ENCODE data around the gene PIH1D1.
"Not testable (repeated sequence)": the region's sequence is repeated elsewhere in the genome, so short reads cannot be mapped to it uniquely, and the experiment has no call there.

Gene PIH1D1

DNA sequence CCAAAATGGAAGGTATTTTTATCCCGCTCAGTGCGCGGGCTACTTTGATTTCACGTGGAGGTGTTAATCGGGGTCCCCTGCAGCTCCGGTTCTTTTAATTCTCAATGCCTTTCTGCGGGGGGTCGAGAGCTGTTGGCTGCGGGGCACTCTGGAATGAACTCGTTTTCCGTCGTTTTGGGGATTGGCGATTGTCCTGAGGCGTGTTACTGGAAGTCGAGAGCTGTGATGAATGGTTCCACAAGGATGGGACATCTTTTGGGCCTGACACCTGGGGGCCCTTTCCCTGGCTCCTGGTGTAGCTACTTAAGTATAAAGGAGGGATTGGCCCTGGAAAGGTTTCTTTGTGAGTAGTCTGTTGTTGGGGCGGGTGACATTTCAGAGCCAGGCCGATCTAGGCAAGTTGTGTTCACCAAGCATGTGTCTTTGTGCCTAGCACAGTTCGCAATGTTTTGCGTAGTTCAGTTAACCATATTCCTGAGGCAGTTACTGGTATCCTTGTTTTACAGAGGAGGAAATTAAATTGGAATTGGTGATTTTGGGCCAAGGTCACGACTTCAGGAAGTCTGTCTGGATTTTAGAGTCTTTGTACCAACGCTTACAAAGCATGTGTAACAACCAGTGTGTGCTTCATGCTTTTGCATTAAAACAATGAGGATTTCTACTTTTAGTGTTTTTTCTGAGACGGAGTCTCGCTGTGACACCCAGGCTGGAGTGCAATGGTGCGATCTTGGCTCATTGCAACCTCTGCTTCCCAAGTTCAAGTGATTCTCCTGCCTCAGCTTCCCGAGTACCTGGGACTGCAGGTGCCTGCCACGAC, 36.6 kb upstream of the PIH1D1 start:
- ATAC-seq (no peak), DNase-seq (no peak)
- no peaks in the 10 kb centered on the region for H3K27me3 Mint-ChIP-seq
- H3K27ac Mint-ChIP-seq = peak overlapping the region; percentile 99 to 100
- peak overlapping the region; percentile 98 to 100 for H3K4me3 Mint-ChIP-seq
- H3K4me1 Mint-ChIP-seq = peaks cover 79% of the 10 kb centered on the region
- no peaks in the 10 kb centered on the region for H3K9me3 Mint-ChIP-seq

DNA sequence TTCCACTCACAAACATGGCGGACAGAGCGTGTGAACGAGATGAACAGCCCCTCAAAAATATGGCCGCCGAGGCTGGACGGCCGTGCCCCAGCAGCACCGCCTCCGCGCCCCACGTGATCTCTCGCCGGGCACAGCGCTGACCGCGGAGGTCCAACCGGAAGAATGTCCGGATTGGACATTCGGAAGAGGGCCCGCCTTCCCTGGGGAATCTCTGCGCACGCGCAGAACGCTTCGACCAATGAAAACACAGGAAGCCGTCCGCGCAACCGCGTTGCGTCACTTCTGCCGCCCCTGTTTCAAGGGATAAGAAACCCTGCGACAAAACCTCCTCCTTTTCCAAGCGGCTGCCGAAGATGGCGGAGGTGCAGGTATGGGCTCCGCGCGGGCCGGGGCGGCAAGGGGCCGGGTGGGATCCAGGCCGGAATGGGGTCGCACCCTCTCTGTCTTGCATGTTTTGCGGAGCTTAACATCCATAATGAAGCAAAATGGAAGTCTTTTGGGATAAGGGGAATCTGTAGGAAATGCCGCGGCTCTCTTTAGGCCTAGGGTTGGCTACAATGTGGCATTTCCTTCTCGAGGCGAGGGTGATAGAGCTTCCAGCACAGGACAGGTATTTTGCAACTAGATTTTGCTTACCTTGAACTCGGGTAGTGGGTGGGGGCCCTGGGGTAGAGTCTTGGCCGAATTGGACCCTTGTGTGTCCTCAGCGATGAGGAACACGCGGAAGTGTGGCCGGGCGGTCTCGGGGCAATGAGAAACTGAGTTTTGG, 35.8 kb upstream of the PIH1D1 start, which contains the start of gene RPL13A:
Gene RPL13A, plus strand, starts transcription at position 332 of the 769 bp plus-strand sequence. Its CDS starts 22 bp downstream, at position 354.
- peak; percentile 93 for ATAC-seq
- Mint-ChIP-seq H3K27ac (peak within 1 kb of the TSS; percentile 99 to 100), H3K9me3 (no peaks in the 10 kb centered on the region), H3K27me3 (no peaks in the 10 kb centered on the region), H3K4me3 (peak within 1 kb of the TSS; percentile 98 to 100), H3K4me1 (peaks cover 72% of the 10 kb centered on the region)
- peak; percentile 100 for DNase-seq

DNA sequence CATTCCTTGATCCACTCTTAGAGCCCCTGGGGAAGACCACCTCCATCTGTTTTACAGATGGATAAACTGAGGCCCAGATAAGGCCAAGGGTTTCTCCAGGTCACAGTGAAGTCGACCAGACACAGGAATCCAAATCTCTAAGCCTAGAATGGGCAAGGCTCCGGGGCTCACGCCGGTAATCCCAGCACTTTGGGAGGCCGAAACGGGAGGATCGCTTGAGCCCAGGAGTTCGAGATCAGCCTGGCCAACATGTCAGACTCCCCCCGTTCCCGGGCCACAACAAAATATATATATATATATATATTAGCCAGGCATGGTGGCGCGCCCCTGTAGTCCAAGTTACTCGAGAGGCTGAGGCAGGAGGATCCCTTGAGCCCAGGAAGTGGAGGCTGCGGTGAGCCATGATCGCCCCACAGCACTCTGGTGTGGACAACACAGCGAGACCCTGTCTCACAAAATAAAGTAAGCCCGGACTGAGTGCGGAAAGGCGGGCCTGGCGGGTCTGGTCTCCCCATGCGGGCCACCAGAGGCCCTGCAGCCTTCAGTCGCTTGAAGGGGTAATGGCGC, 35.2 kb upstream of the PIH1D1 start:
- ATAC-seq = no peak
- Mint-ChIP-seq H3K9me3 (no peaks in the 10 kb centered on the region), H3K27me3 (no peaks in the 10 kb centered on the region), H3K27ac (peak overlapping the region; percentile 99 to 100), H3K4me3 (peak overlapping the region; percentile 98 to 100), H3K4me1 (peaks cover 72% of the 10 kb centered on the region)
- no peak for DNase-seq

DNA sequence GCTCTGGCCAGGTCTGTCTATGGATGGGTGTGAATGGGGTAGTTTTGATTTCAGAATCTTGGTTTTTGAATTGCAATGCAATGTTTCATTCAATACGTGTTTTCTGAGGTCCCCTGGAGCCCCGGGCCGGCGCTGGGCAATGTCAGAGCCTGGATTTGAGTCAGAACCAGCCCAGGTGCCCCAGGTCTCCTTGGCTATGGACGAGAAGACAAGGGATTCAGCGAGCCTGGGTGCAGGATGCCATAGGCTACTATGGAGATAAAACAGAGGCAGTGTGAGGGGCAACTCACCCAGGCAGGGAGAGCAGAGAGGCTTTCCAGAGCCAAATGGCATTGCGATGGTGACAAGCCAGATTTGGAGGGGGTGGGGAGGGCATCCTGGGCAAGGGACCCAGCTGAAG, 34.6 kb upstream of the PIH1D1 start:
- Mint-ChIP-seq H3K4me3 (peak overlapping the region; percentile 64 to 65), H3K4me1 (peaks cover 71% of the 10 kb centered on the region), H3K27ac (peak overlapping the region; percentile 91 to 95), H3K9me3 (no peaks in the 10 kb centered on the region), H3K27me3 (no peaks in the 10 kb centered on the region)
- ATAC-seq (no peak), DNase-seq (no peak)

DNA sequence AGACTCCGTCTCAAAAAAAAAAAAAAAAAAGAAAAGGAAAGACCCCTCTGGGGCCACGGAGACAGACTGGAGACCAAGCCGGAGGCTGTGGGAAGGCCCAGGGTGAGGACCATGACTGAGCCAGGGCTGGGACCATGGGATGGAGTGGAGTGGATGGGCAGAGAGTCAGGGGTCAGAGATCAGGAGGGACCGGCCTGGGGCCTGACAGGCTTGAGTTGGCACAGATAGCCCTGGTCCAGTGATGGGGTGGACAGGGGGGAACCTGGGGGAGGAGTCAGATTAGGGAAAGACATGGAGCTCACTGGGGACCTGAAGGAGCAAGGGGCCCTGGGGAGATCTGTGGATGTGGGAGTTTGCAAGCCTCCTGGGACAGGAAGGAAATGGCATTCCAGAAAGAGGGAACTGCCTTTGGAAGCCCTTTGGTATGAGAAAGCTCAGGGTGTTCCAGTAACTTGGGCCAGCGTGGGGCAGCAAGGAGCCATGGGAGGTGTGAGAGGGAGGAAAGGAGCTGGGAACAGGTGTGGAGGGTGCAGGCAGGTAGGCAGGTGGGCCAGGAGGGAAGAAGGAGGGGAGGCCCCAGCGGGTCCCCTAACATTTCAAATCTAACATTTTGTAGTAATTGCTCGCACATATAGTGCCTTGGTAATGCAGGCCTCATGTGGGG, 29.5 kb upstream of the PIH1D1 start:
- H3K27ac Mint-ChIP-seq = peak overlapping the region; percentile 69 to 97
- H3K27me3 Mint-ChIP-seq = no peaks in the 10 kb centered on the region
- no peaks in the 10 kb centered on the region for H3K9me3 Mint-ChIP-seq
- DNase-seq (no peak), ATAC-seq (no peak)
- no peak overlapping the region for H3K4me3 Mint-ChIP-seq
- H3K4me1 Mint-ChIP-seq = peaks cover 65% of the 10 kb centered on the region

DNA sequence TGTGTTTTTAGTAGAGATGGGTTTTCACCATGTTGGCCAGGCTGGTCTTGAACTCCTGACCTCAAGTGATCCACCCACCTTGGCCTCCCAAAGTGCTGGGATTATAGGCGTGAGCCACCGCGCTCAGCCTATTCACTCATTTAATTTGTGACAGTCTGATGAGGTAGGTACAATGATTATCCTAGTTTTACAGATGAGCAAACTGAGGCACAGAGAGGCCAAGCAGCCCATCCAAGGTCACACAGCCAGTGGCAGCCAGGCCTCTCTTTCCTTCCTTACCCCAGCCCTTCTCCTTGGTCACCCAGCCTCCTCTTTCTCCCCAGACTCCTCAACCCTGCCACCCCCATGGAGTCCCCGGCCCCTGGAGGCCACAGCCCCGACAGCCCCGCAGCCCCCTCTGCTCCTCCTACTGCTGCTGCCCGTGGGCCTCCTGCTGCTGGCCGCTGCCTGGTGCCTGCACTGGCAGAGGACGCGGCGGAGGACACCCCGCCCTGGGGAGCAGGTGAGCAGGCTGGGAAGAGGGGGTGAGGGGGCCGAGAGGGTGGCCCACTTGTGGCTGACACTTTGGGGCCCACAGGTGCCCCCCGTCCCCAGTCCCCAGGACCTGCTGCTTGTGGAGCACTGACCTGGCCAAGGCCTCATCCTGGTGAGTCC, 28.5 kb upstream of the PIH1D1 start:
- H3K4me3 Mint-ChIP-seq = no peak overlapping the region
- peak overlapping the region in 1 of 2 donors; percentile 88 for H3K27ac Mint-ChIP-seq

DNA sequence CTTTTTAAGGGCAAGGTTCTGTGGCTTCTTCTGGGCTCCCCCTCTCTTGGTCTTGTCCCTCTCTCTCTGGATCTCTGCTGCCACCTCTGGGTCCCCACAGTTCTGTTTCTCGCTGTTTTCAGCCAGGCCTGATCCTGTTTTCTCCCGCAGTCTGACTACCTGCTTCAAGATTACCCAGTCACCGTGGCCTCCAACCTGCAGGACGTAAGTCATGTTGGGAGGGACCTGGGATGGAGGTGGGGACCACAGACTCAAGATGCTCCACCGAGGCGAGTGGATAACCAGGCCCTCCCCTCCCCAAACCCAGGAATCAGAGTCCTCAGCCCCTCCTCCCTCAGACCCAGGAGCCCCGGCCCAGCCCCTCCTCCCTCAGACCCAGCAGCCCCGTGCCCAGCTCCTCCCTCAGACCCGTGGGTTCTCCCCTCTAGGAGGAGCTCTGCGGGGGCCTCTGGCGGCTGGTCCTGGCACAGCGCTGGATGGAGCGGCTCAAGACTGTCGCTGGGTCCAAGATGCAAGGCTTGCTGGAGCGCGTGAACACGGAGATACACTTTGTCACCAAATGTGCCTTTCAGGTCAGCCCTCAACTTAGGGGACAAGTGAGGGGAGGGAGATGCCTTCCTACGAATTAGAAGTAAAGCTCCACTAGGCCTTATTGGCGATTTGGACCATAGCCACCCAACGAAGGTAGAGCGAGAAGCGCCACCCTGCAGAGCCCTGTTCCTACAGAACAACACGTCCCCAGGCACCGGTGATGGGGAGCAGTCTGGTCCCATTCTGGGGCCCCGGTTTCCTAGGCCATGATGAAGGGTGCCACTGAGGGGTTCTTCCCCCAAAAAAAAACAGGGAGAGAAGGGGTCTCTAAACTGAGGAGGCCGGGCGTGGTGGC, 24.6 kb upstream of the PIH1D1 start:
- Mint-ChIP-seq H3K27ac (peak overlapping the region; percentile 94 to 96), H3K4me1 (peaks cover 77% of the 10 kb centered on the region), H3K9me3 (no peaks in the 10 kb centered on the region), H3K27me3 (no peaks in the 10 kb centered on the region), H3K4me3 (peak overlapping the region; percentile 94 to 99)
- DNase-seq (peak; percentile 84 to 90), ATAC-seq (peak; percentile 81)

More for the DNA sequence above, 28.5 kb upstream of the PIH1D1 start:
- ATAC-seq (no peak), DNase-seq (no peak)
- no peaks in the 10 kb centered on the region for H3K27me3 Mint-ChIP-seq
- H3K4me1 Mint-ChIP-seq = peaks cover 68% of the 10 kb centered on the region
- no peaks in the 10 kb centered on the region for H3K9me3 Mint-ChIP-seq

DNA sequence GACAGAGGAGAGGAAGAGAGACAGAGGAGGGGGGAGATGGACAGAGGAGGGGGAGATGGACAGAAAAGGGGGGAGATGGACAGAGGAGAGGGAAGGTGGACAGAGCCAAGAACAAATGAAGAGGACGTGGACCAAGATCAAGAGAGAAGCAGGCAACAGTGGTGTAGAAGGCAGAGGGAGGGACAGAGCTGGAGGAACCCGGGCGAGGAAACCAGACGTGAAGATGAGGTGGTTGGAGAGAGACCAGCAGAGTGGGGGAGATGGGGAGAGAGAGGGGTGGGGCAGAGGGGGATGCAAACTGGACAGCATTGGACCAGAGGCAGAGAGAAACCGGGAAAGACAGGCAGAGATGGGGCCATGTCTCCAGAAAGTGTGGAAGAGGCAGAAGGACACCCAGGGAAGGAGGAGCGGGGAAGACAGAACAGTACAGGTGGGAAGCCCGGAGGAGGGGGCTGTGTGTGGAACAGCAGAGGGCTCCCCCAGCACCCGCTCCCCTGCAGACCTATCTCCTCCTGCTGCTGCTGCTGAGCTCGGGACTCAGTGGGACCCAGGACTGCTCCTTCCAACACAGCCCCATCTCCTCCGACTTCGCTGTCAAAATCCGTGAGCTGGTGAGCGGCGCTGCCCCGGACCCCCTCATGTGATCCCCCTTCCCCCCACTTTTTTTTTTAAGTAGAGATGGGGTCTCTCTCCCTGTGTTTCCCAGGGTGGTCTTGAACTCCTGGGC, 23.7 kb upstream of the PIH1D1 start:
- ATAC-seq (peak; percentile 12), DNase-seq (peak in 1 of 2 donors; percentile 45)
- H3K4me1 Mint-ChIP-seq = peaks cover 77% of the 10 kb centered on the region
- no peaks in the 10 kb centered on the region for H3K27me3 Mint-ChIP-seq
- H3K27ac Mint-ChIP-seq = peak overlapping the region; percentile 94 to 96
- H3K9me3 Mint-ChIP-seq = no peaks in the 10 kb centered on the region
- peak overlapping the region; percentile 94 to 99 for H3K4me3 Mint-ChIP-seq

DNA sequence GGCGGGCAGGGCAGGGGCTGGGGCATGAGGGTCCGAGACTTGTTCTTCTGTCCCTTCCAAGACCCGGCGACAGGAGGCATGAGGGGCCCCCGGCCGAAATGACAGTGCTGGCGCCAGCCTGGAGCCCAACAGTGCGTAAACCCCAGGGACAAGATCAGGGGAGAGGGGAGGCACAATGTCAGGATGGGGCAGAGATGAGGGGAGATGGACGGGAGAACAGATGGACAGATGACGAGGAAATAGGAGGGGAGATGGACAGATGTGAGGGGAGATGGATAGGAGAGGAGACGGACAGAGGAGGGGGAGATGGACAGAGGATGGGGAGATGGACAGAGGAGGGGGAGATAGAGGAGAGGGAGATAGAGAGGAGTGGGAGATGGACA, 22.9 kb upstream of the PIH1D1 start:
- no peak for ATAC-seq

DNA sequence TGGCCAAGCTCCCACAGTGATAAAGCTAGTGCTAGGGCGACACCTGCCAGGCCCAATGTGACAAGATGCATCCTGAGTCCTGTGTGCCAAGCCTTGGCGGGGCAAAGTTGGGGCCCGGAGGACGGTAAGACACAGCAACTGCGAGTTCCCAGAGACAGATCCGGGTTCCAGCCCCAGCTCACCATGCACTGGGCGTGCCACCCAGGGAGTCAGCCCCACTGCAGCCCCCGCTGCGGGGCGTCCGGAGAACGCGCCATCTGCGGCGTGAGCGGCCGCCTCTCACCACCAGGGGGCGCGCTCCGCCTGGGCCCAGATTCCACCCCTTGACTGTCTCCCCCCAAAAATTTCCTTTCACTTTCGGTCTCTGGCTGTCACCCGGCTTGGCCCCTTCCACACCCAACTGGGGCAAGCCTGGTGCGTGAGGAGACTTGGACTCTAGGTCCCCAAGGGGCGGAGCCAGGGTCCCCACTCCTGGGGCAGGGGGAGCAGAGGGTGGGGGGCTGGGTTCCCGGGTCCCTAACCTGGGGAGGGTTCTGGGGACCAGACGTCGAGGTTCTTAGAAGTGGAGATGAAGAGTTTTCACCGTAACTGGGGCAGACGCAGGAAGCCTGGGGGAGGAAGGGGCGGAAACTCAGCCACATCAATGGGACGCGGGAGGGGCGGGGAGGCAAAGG, 22.4 kb upstream of the PIH1D1 start, which contains the start of gene FLT3LG:
Gene FLT3LG, plus strand, starts transcription at position 348 of the 674 bp plus-strand sequence. CDS start 425 bp downstream, outside the sequence.
- DNase-seq (peak; percentile 92 to 95), ATAC-seq (peak; percentile 63)
- Mint-ChIP-seq H3K4me1 (peaks cover 79% of the 10 kb centered on the region), H3K4me3 (peak within 1 kb of the TSS; percentile 94 to 99), H3K27ac (peak within 1 kb of the TSS; percentile 94 to 97), H3K27me3 (no peaks in the 10 kb centered on the region), H3K9me3 (no peaks in the 10 kb centered on the region)

More for the DNA sequence above, 22.9 kb upstream of the PIH1D1 start:
- H3K27ac Mint-ChIP-seq = peak overlapping the region; percentile 94
- H3K27me3 Mint-ChIP-seq = no peaks in the 10 kb centered on the region
- peak overlapping the region; percentile 94 to 99 for H3K4me3 Mint-ChIP-seq
- DNase-seq = no peak
- peaks cover 77% of the 10 kb centered on the region for H3K4me1 Mint-ChIP-seq
- H3K9me3 Mint-ChIP-seq = no peaks in the 10 kb centered on the region

DNA sequence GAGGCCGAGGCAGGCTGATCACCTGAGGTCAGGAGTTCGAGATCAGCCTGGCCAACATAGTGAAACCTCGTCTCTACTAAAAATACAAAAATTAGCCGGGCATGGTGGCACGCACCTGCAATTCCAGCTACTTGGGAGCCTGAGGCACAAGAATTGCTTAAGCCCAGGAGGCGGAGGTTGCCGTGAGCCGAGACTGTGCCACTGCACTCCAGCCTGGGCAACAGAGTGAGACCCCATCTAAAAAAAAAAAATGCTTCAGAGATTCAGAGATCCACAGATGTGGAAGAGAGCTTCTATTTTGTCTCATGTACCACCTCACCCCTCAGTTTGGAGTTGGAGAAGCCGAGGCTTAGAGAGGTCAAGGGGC, 21.9 kb upstream of the PIH1D1 start:
- peak overlapping the region; percentile 55 to 97 for H3K27ac Mint-ChIP-seq

DNA sequence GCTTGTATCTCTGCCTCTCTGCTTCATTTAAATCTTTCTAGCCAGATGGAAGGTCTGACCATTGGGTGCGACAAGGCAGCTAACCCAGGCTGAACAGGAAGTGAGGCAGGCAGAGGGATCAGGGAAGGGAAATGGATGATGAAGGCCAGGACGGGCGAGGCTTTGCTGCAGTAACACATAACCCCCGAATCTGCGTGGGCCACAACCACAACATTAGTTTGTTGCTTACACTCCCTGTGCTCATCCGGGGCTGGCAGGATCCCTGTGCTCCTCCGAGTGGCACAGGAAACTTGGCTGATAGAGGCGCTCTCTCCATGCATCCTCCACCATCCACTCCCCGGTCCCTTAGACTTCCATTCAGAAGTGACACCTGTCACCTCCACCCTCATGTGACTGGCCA, 21.3 kb upstream of the PIH1D1 start:
- no peak for ATAC-seq
- no peak for DNase-seq
- H3K27ac Mint-ChIP-seq = peak overlapping the region in 1 of 2 donors; percentile 81
- H3K9me3 Mint-ChIP-seq = no peaks in the 10 kb centered on the region
- peaks cover 82% of the 10 kb centered on the region for H3K4me1 Mint-ChIP-seq
- peak overlapping the region; percentile 94 to 99 for H3K4me3 Mint-ChIP-seq
- H3K27me3 Mint-ChIP-seq = no peaks in the 10 kb centered on the region

More for the DNA sequence above, 21.9 kb upstream of the PIH1D1 start:
- ATAC-seq, H3K27me3 Mint-ChIP-seq, H3K9me3 Mint-ChIP-seq, DNase-seq: not testable (repeated sequence)
- peak overlapping the region; percentile 94 to 99 for H3K4me3 Mint-ChIP-seq
- H3K4me1 Mint-ChIP-seq = peaks cover 79% of the 10 kb centered on the region

DNA sequence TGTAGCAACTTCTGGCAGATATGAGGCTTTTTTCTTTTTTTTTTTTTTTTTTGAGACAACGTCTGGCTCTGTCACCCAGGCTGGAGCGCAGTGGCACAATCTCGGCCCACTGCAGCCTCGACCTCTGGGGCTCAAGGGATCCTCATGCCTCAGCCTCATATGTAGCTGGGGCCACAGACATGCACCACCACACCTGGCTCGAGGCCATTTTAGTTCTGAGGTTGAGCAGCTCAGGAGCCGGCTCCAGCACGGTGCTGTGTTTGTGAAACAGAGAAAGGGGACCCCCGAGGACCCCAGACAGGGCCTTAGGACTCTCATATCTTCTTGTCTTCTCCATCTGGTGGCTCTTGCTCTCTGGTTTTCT, 19.0 kb upstream of the PIH1D1 start:
- H3K4me3 Mint-ChIP-seq = peak overlapping the region; percentile 65 to 80
- peaks cover 67% of the 10 kb centered on the region for H3K4me1 Mint-ChIP-seq
- no peak for ATAC-seq
- H3K27ac Mint-ChIP-seq = peak overlapping the region in 1 of 2 donors; percentile 62
- H3K27me3 Mint-ChIP-seq = no peaks in the 10 kb centered on the region
- no peak for DNase-seq
- H3K9me3 Mint-ChIP-seq = no peaks in the 10 kb centered on the region
